Kidney (tissue), 14 donors: Measurements from ENCODE around the gene SPINK4. TPM values are rescaled to one million over a fixed set of nuclear protein-coding genes. Genes with fewer than 3 reads are reported as not detected.
A peak's percentile ranks its signal among the peaks of the same experiment; 100 is the strongest.

Experiments used
- DNase-seq, 5 donors: peaks; one replicate each; pipeline ENCODE4 v3.0.0-alpha.2; 2013 to 2020
- FAIRE-seq: peaks from 2 replicates; lab custom pipeline; 2012; peaks lifted over from hg19 to GRCh38; lab: Jason Lieb, UNC
- H3K27ac ChIP-seq, 2 donors: one replicate each; pipeline ENCODE4 v1.7.0; 2013; ENCODE audit warnings: low read depth in 2 of 2, low read length in 2 of 2, inconsistent platforms in 1 of 2
- H3K27me3 ChIP-seq: one replicate; pipeline ENCODE4 v1.7.1; 2013; ENCODE audit warnings: low read length, inconsistent platforms; ENCODE audit not compliant: control insufficient read depth, insufficient read depth
- H3K36me3 ChIP-seq, 3 donors: one replicate each; pipeline versions ENCODE4 v1.7.0 to v1.7.1; 2013; ENCODE audit warnings: low read length in 3 of 3, control low read depth in 1 of 3, inconsistent platforms in 1 of 3; ENCODE audit not compliant: insufficient read depth in 3 of 3, control insufficient read depth in 2 of 3
- H3K4me1 ChIP-seq, 3 donors: one replicate each; pipeline versions ENCODE4 v1.7.0 to v1.7.1; 2013; ENCODE audit warnings: low read length in 3 of 3, inconsistent platforms in 1 of 3, low read depth in 1 of 3; ENCODE audit not compliant: control insufficient read depth in 2 of 3, insufficient read depth in 2 of 3
- H3K4me3 ChIP-seq, 3 donors: one replicate each; pipeline versions ENCODE4 v1.7.0 to v1.8.1; 2013; ENCODE audit warnings: low read length in 3 of 3, control low read depth in 1 of 3, inconsistent platforms in 1 of 3
- H3K9ac ChIP-seq, 3 donors: one replicate each; pipeline versions ENCODE4 v1.7.0 to v1.7.1; 2013; ENCODE audit warnings: low read length in 3 of 3, control low read depth in 1 of 3, inconsistent platforms in 1 of 3
- H3K9me3 ChIP-seq, 3 donors: one replicate each; pipeline versions ENCODE4 v1.7.0 to v1.7.1; 2013; ENCODE audit warnings: low read length in 3 of 3, control low read depth in 1 of 3, inconsistent platforms in 1 of 3; ENCODE audit not compliant: control insufficient read depth in 2 of 3, insufficient read depth in 1 of 3
- intact Hi-C: fragments of 100-400 bp; cut with DNase I; formaldehyde crosslinking; loops from one replicate; pipeline ENCODE4 v1.11.1; 2022
- polyA plus RNA-seq: library from polyadenylated mRNA; stranded (reverse); fragments of 350-450 nt; fragmentation: Illumina TruSeq; extraction: RNeasy Lipid Tissue Mini Kit (QIAGEN cat#74804); gene quantifications from one replicate; pipeline ENCODE4 v1.2.3, GENCODE V29; 2014; ENCODE audit warnings: low read depth, low replicate concordance; ENCODE audit not compliant: insufficient read depth
- total RNA-seq: library from RNA; stranded (reverse); fragmentation: NEBNext Ultra II Directional; extraction: Animal tissue kit (Norgen Biotek cat#: 25700); gene quantifications from one replicate; pipeline ENCODE4 v1.2.1, GENCODE V29; 2021
- TF ChIP-seq, protein P1 (sequence below): IDR thresholded peaks from 3 replicates; pipeline ENCODE4 v1.5.1; 2012; ENCODE audit warnings: mild to moderate bottlenecking, moderate library complexity, borderline replicate concordance; ENCODE audit not compliant: insufficient read depth; ENCODE audit errors: extremely low read depth
- donor health status: control.
- donor health status: control.
- donor health status: control.
- donor health status: control.
- donor health status: control.
- donor health status: DM: yes; HTN: yes; CAD: no.
- donor health status: Normal renal cell carcinoma (clear cell type).

SPINK4 gene
- total and polyA plus RNA-seq, 2 donors from 2014 or later = not detected

DNA sequence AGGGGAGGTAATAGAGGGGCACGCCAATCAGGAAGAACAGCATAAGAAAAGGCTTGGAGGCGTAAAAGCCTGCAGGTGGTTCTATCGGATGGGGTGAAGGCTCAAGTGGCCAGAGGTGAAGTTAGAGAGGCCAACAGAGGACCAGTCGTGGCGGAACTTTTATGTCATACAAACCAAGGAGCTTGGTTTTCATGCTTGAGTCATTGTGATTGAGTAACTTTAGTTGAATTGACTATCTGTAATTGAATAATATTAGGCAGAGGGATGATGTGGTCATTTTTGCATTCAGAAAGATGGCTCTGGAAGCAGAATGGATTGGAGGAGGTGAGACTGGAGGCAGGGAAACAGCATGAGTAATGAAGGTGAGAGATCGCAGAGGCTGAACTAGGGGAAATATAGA lies 7.2 kb upstream of the SPINK4 start:
- Histone ChIP-seq H3K4me1 (peaks cover 0 to 2% (median 0%) of the 10 kb centered on the region in 3 donors), H3K27me3 (no peaks in the 10 kb centered on the region), H3K4me3 (no peak overlapping the region), H3K9ac (no peak overlapping the region), H3K36me3 (no peaks in the 10 kb centered on the region), H3K9me3 (no peaks in the 10 kb centered on the region), H3K27ac (no peak overlapping the region)
- DNase-seq (no peak), FAIRE-seq (no peak)
- intact Hi-C loops = no loop called here
- TF ChIP-seq, protein P1, sequence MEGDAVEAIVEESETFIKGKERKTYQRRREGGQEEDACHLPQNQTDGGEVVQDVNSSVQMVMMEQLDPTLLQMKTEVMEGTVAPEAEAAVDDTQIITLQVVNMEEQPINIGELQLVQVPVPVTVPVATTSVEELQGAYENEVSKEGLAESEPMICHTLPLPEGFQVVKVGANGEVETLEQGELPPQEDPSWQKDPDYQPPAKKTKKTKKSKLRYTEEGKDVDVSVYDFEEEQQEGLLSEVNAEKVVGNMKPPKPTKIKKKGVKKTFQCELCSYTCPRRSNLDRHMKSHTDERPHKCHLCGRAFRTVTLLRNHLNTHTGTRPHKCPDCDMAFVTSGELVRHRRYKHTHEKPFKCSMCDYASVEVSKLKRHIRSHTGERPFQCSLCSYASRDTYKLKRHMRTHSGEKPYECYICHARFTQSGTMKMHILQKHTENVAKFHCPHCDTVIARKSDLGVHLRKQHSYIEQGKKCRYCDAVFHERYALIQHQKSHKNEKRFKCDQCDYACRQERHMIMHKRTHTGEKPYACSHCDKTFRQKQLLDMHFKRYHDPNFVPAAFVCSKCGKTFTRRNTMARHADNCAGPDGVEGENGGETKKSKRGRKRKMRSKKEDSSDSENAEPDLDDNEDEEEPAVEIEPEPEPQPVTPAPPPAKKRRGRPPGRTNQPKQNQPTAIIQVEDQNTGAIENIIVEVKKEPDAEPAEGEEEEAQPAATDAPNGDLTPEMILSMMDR = no peak

DNA sequence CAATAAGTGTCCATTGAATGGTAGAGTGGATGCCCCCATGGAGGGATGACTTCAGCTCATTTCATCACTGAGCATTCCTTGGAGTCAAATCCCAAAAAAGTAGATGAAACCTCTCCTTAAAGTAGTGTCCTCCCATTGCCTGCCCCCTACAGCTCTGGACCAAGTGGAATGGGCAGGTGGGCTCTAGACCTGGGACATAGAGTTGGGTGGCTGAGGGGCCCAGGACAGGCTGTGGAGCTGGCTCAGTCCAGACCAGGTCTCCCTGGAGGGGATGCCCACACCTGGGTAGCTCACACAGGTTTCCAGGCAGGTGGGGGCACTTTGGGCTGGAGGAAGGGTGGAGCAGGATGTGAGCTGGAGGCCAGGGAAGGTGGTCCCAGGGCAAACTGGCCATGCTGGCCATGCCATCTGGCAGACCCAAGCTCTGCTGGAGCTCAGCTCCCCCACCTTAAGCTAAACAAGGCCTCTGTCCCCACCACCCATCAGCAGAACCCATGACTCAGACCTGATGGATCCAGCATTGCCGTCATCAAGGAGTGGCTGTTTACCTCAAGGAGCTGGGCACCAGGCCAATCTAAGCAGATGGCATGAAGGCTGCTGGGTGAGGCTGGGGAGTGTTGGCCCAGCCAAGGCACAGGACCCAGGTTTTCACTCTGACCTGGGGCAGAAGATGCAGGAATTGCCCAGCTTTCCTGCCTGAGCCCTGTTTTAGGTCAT lies 6.2 kb upstream of the SPINK4 start:
- intact Hi-C loops = no loop called here
- H3K9ac ChIP-seq = no peak overlapping the region
- TF ChIP-seq, protein P1 = no peak
- H3K27me3 ChIP-seq = no peaks in the 10 kb centered on the region
- peak overlapping the region; percentile 23 to 42 for H3K27ac ChIP-seq
- peaks cover 0 to 2% (median 0%) of the 10 kb centered on the region in 3 donors for H3K4me1 ChIP-seq
- no peaks in the 10 kb centered on the region for H3K9me3 ChIP-seq
- DNase-seq (peak in 2 of 5 donors; percentile 38 to 92), FAIRE-seq (no peak)
- no peak overlapping the region for H3K4me3 ChIP-seq
- H3K36me3 ChIP-seq = no peaks in the 10 kb centered on the region

DNA sequence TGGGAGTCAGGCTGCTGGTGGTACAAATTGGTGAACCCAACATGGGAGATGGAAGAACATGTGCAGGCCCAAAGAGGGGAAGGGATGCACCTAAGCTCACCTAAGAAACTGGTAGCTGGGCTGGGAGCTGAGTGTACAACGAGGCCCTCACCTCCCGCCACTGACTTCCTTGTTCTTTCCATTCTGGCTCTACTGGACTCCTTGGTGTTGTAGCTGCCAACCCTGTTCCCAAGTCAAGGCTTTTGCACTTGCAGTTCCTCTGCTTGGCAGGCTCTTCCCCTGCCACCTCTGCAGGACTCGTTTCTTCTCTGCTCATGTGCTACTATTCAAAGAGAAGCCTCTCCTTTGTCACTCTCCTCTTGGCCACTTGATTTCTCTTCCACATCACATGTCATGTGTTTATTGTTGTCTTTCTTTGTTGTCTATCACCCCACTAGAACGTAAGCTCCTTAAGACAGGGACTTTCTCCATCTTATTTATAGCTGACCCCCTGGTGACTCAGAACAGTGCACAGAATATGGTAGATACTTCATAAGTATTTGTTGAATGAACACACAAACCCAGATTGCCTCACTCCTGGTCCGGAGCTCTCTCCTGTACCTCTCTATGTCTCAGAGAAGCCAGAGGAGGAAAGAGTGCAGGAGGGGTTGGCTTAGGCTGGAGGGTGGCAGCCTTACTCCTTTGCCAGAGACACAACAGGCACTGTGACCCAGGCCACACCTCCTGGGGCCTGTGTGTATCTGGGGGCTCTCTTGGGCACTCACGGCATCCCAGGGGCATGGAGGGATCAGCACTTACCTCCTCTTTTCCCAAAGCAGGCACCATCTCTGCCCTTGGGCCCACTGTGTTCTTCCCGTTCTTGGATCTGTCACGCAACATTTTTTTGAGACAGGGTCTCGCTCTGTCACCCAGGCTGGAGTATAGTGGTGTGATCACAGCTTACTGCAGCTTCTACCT lies 5.2 kb upstream of the SPINK4 start:
- Histone ChIP-seq H3K36me3 (no peaks in the 10 kb centered on the region), H3K9ac (no peak overlapping the region), H3K4me1 (peaks cover 0 to 2% (median 0%) of the 10 kb centered on the region in 3 donors), H3K27me3 (no peaks in the 10 kb centered on the region), H3K27ac (peak overlapping the region in 1 of 2 donors; percentile 3), H3K4me3 (no peak overlapping the region), H3K9me3 (no peaks in the 10 kb centered on the region)
- intact Hi-C loops = no loop called here
- no peak for DNase-seq
- no peak for FAIRE-seq
- TF ChIP-seq, protein P1 = no peak
